SH-SY5Y (cell line): ENCODE results near the gene ITGB1BP2.

ENCODE experiments used
- GATA2 ChIP-seq: IDR thresholded peaks from 2 replicates; pipeline ENCODE4 v1.6.1; 2011; ENCODE audit warnings: mild to moderate bottlenecking, low read depth, low read length
- GATA3 ChIP-seq: IDR thresholded peaks from 2 replicates; pipeline ENCODE4 v1.6.1; 2011; ENCODE audit warnings: low read depth, mild to moderate bottlenecking, low read length, moderate library complexity

DNA sequence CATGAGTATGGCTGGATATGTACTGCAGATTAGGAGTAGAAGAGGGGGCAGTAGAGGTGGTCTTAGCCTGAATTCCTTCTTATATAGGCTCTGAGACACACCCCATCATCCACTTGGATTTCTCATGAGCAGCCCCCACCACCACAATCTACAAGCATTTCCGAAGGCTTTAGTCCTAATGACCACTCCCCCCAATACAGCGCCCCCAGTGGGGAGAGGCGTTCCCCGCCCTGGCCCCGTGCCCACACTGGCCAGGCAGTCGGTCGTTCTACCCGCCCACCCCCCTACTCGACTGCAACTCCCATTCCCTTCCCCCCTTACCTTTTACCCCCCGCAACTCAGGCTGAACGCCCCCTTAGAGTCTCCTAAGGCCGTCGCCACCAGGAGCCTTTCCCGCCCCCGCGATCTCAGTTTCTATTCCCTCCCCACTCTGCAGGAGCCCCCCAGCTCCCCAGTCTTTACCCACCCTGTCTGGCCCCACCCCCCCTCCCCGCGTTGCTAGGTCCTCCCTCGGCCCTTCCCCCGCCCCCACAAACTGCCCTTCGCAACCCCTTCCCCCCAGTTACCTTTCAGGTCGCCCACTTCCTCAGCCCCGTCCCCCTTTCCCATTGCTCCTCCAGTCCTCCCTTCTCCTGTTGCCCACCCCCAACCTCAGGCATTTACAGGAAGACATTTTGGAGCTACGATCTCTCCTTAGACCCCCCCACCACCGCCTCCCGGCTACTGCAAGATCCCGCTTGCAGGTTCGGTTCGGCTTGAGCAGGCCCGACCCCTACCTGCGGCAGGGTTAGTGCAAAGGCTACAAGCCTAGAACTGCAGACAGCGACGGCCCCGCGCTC is 48.1 kb upstream of the ITGB1BP2 start:
- TF ChIP-seq GATA2, result no peak
- no peak for TF ChIP-seq GATA3
